ENCODE data around the gene GRAPL. TPM values are rescaled to one million over a fixed set of nuclear protein-coding genes. Genes with fewer than 3 reads are reported as not detected.
"Not testable (repeated sequence)": the region's sequence is repeated elsewhere in the genome, so short reads cannot be mapped to it uniquely, and the experiment has no call there.

The GRAPL gene
- total and polyA plus RNA-seq, 2 of the 13 experiments (the other 11 are each of a cell fraction or from before 2014, with no cell fraction given) = 0.62 TPM; not detected in 1

DNA sequence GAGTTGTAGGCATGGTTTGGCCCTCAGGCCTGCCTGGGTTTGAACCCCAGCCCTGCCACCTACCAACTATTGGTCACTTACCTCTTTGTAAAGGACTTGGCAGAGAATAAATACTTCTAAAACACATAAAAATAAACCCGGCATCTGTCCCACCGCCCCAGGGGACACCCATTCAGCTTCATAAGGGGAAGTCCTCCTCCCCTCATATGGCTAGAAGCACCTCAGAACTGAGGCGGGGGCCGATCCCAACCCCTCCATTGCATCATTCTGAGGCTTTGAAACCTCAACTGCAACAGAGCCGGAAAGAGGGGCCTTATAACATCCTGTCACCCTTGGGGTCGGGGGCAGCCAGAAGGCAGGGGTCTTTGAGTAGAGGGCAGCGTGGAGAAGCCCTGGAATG, 2.1 kb upstream of the GRAPL start:
- H2AFZ ChIP-seq (ENCODE audit: low read length); in situ Hi-C loops (cut with HindIII; ENCODE audit: extremely low pct_ligation_motif_present, low pct_unique_long_range_greater_than_20kb); BruUV-seq (replicated peaks); CTCF ChIA-PET (ENCODE audit: low intra/inter-chr PET ratio, low total read pairs); H3K36me3 ChIP-seq (replicated peaks in 1 of 2; ENCODE audit: control insufficient read depth in 1 of 2, insufficient read depth in 2 of 2, low read length in 2 of 2); H3K4me2 ChIP-seq (ENCODE audit: low read depth, low read length); DNase-seq (ENCODE audit: low spot score); H3K4me1 ChIP-seq (ENCODE audit: insufficient read depth, low read length); POLR2A ChIA-PET; FAIRE-seq; H3K9me3 ChIP-seq (ENCODE audit: low read length); H3K27ac ChIP-seq (ENCODE audit: extremely low read length, insufficient read depth, low read length); intact Hi-C loops (cut with micrococcal nuclease; ENCODE audit: unreplicated experiment); H3K27me3 ChIP-seq (ENCODE audit: control insufficient read depth in 1 of 2, insufficient read depth in 2 of 2, low read length in 2 of 2); H4K20me1 ChIP-seq (ENCODE audit: insufficient read depth, low read length); ATAC-seq; H3K4me3 ChIP-seq (replicated peaks in 1 of 3; ENCODE audit: insufficient read depth in 1 of 3, low read depth in 2 of 3, low read length in 3 of 3); H3K79me2 ChIP-seq (ENCODE audit: insufficient read depth, low read length); H3K9ac ChIP-seq (ENCODE audit: insufficient read depth, low read depth, low read length): not testable (repeated sequence)
- no CpG with 5 or more reads among the region's 7 CpGs for WGBS (ENCODE audit: low lambda C conversion rate)

DNA sequence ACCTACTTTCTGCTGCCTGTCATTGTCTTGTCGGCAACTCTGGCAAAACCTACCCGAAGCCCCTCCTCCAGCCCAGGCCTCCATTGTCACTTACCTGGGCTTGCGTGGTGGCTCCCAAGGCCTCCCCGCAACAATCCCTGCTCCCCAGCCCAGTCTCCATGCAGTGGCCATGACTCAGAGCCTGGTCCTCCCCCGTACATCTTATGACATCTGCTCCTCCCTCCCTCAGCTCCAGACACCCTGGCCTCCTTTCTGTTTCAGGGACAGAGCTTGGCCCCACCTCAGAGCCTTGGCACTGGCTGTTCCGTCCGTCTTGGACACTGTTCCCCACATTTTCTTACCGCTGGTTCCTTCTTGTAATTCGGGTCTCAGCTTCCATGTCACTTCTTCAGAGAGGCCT, 2.1 kb downstream of the GRAPL start:
- POLR2A ChIA-PET = not testable (repeated sequence)

DNA sequence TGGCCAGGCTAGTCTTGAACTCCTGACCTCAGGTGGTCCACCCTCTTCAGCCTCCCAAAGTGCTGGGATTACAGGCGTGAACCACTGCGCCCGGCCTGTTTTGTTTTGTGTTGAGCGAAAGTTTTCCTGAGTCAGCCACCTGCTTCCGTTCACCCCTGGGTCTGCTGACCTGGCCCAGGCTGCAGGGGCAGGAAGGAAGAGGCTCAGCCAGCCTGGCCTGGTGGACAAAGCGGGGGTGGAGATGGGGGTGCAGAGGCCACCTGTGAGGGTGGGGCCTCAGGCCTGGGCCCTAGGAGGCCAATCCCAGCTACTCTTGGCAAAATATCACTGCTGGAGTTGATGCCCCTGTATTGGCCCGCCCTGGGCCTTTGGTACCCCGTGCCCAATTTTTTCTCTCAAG, 3.7 kb downstream of the GRAPL start:
- H3K4me2 ChIP-seq (ENCODE audit: low read depth, low read length); H3K27me3 ChIP-seq (ENCODE audit: control insufficient read depth in 1 of 2, insufficient read depth in 2 of 2, low read length in 2 of 2); ATAC-seq; H3K4me3 ChIP-seq (replicated peaks in 1 of 3; ENCODE audit: insufficient read depth in 1 of 3, low read depth in 2 of 3, low read length in 3 of 3); DNase-seq (ENCODE audit: low spot score); H3K4me1 ChIP-seq (ENCODE audit: insufficient read depth, low read length); BruUV-seq (replicated peaks); FAIRE-seq; CTCF ChIA-PET (ENCODE audit: low intra/inter-chr PET ratio, low total read pairs); POLR2A ChIA-PET; H3K9me3 ChIP-seq (ENCODE audit: low read length); H3K27ac ChIP-seq (ENCODE audit: extremely low read length, insufficient read depth, low read length); H3K36me3 ChIP-seq (replicated peaks in 1 of 2; ENCODE audit: control insufficient read depth in 1 of 2, insufficient read depth in 2 of 2, low read length in 2 of 2); intact Hi-C loops (cut with micrococcal nuclease; ENCODE audit: unreplicated experiment); H2AFZ ChIP-seq (ENCODE audit: low read length); H3K79me2 ChIP-seq (ENCODE audit: insufficient read depth, low read length); in situ Hi-C loops (cut with HindIII; ENCODE audit: extremely low pct_ligation_motif_present, low pct_unique_long_range_greater_than_20kb); H4K20me1 ChIP-seq (ENCODE audit: insufficient read depth, low read length); H3K9ac ChIP-seq (ENCODE audit: insufficient read depth, low read depth, low read length): not testable (repeated sequence)
- WGBS (ENCODE audit: low lambda C conversion rate) = no CpG with 5 or more reads among the region's 8 CpGs

More for the DNA sequence above, 2.1 kb downstream of the GRAPL start:
- H3K9me3 ChIP-seq (ENCODE audit: low read length); H3K27ac ChIP-seq (ENCODE audit: extremely low read length, insufficient read depth, low read length); H3K4me1 ChIP-seq (ENCODE audit: insufficient read depth, low read length); intact Hi-C loops (cut with micrococcal nuclease; ENCODE audit: unreplicated experiment); H3K27me3 ChIP-seq (ENCODE audit: control insufficient read depth in 1 of 2, insufficient read depth in 2 of 2, low read length in 2 of 2); H3K36me3 ChIP-seq (replicated peaks in 1 of 2; ENCODE audit: control insufficient read depth in 1 of 2, insufficient read depth in 2 of 2, low read length in 2 of 2); ATAC-seq; H3K9ac ChIP-seq (ENCODE audit: insufficient read depth, low read depth, low read length); BruUV-seq (replicated peaks); in situ Hi-C loops (cut with HindIII; ENCODE audit: extremely low pct_ligation_motif_present, low pct_unique_long_range_greater_than_20kb); H3K79me2 ChIP-seq (ENCODE audit: insufficient read depth, low read length); CTCF ChIA-PET (ENCODE audit: low intra/inter-chr PET ratio, low total read pairs); FAIRE-seq; H2AFZ ChIP-seq (ENCODE audit: low read length); H4K20me1 ChIP-seq (ENCODE audit: insufficient read depth, low read length); DNase-seq (ENCODE audit: low spot score); H3K4me3 ChIP-seq (replicated peaks in 1 of 3; ENCODE audit: insufficient read depth in 1 of 3, low read depth in 2 of 3, low read length in 3 of 3); H3K4me2 ChIP-seq (ENCODE audit: low read depth, low read length): not testable (repeated sequence)
- WGBS (ENCODE audit: low lambda C conversion rate) = no CpG with 5 or more reads among the region's 9 CpGs

DNA sequence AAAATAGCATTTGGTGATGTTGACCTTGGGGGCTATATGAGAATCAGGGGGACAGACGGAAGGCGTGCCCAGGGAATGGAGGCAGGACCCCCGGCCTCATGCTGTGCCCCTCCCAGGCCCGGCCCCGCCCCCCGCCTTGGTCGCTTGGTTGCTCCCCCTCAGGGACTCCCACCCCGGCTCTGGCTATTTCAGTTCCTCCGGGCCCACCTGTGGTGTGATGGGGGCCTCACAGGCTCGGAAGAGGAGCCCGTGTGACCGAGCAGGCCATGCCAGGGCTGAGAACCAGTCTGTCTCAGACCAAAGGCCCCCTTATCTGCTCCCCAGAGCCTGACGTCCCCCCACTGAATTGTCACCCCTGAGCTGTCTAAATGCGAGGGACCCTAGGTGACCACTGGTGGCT, 4.4 kb downstream of the GRAPL start:
- WGBS (ENCODE audit: low lambda C conversion rate) = no CpG with 5 or more reads among the region's 14 CpGs
- H3K4me1 ChIP-seq (ENCODE audit: insufficient read depth, low read length); H3K4me2 ChIP-seq (ENCODE audit: low read depth, low read length); H3K4me3 ChIP-seq (replicated peaks in 1 of 3; ENCODE audit: insufficient read depth in 1 of 3, low read depth in 2 of 3, low read length in 3 of 3); DNase-seq (ENCODE audit: low spot score); in situ Hi-C loops (cut with HindIII; ENCODE audit: extremely low pct_ligation_motif_present, low pct_unique_long_range_greater_than_20kb); intact Hi-C loops (cut with micrococcal nuclease; ENCODE audit: unreplicated experiment); POLR2A ChIA-PET; H3K9me3 ChIP-seq (ENCODE audit: low read length); H4K20me1 ChIP-seq (ENCODE audit: insufficient read depth, low read length); H3K9ac ChIP-seq (ENCODE audit: insufficient read depth, low read depth, low read length); H3K27ac ChIP-seq (ENCODE audit: extremely low read length, insufficient read depth, low read length); CTCF ChIA-PET (ENCODE audit: low intra/inter-chr PET ratio, low total read pairs); BruUV-seq (replicated peaks); H3K36me3 ChIP-seq (replicated peaks in 1 of 2; ENCODE audit: control insufficient read depth in 1 of 2, insufficient read depth in 2 of 2, low read length in 2 of 2); ATAC-seq; H3K27me3 ChIP-seq (ENCODE audit: control insufficient read depth in 1 of 2, insufficient read depth in 2 of 2, low read length in 2 of 2); FAIRE-seq; H3K79me2 ChIP-seq (ENCODE audit: insufficient read depth, low read length); H2AFZ ChIP-seq (ENCODE audit: low read length): not testable (repeated sequence)

All from HepG2 (cell line).